Globus pallidus (tissue), 1 donor: Measurements from ENCODE around the gene RAB29.
"Not testable (repeated sequence)": the region's sequence is repeated elsewhere in the genome, so short reads cannot be mapped to it uniquely, and the experiment has no call there.

Experiments used
- DNase-seq: peaks from one replicate; pipeline ENCODE4 v3.0.0-alpha.2; 2015; ENCODE audit warnings: low spot score

The RAB29 gene, protein sequence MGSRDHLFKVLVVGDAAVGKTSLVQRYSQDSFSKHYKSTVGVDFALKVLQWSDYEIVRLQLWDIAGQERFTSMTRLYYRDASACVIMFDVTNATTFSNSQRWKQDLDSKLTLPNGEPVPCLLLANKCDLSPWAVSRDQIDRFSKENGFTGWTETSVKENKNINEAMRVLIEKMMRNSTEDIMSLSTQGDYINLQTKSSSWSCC

DNA sequence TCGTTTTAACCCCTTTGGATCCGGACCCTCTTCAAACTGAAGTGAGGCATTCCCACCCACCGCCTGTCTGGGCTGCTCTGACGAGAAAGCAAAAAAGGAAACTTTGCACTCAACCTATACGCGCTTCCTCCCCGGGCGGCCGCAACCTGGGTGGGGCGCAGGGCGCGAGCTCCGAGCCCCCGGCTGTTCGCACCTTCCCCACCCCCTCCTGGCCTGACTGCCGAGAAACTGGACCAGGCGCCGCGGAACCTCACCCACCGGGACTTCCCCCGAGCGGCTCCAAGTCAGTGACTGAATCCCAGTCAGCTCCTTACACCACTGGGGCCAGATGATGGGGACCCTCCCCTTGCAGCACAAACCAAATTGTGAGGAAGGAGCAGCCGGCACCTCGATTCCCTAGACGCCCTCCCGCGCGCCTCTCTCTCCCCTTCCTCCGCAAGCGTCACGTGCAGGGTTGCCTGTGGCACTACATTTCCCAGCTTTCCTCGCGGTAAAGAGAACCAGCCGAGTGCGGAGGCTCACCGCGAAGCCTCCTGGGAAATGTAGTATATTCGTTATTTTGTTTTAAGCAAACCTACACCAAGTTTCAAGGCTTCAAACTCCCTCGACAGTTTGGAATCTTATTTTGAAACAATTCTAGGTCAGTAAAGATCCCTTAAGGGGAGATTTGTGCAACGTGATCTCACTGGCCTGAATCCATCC is at the start of gene RAB29:
RAB29 (minus strand) TSS at position 468 of the 702 bp plus-strand sequence. CDS start 526 bp downstream, outside the sequence.
- DNase-seq, result peak; percentile 85

DNA sequence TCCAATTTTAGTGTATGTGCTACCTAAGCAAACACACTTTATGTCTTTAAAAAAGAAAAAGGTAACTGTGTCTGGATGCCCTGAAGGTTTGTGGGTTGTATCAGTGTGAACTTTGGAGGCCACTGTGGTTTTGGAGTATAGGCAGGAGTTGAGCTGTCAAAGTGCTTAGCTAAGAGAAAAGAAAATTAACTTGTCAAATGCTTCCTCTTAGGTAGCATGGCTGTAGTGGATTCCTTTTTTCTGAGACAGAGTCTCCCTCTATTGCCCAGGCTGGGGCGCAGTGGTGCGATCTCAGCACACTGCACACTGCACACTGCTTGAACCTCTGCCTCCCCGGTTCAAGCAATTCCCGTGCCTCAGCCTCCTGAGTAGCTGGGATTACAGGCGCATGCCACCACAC is 48.9 kb upstream of the RAB29 start:
- DNase-seq, result no peak

DNA sequence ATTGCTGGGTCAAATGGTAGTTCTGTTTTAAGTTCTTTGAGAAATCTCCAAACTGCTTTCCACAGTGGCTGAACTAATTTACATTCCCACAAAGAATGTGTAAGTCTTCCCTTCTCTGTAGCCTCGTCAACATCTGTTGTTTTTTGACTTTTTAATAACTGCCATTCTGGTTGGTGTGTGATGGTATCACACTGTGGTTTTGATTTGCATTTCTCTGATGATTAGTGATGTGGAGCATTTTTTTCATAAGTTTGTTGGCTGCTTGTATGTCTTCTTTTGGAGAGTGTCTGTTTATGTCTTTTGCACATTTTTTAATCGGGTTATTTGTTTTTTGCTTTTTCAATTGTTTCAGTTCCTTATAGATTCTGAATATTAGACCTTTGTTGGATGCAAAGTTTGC is 48.0 kb upstream of the RAB29 start:
- not testable (repeated sequence) for DNase-seq

DNA sequence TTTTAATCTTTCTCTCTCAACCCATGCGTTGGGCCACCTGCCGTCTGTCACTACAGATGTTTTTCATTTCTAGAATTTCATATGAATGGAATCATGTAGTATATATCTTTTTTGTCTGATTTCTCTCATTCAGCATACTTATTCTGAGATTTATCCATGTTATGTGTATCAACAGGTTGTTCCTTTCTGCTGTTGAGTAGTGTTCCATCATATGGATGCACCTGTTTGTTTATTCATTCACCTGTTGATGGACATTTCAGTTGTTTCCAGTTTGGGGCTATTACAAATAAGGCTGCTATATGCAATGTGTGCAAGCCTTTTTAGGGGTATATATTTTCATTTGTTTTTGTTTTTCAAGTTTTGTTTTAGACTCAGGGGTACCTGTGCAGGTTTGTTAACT is 47.1 kb upstream of the RAB29 start:
- no peak for DNase-seq

- DNase-seq, result no peak
Observed at GRCh38 chr1:205817988-205818387, 42.7 kb upstream of the RAB29 start.

GRCh38 chr1:205817364-205817763 is 42.1 kb upstream of the RAB29 start:
- no peak for DNase-seq

DNA sequence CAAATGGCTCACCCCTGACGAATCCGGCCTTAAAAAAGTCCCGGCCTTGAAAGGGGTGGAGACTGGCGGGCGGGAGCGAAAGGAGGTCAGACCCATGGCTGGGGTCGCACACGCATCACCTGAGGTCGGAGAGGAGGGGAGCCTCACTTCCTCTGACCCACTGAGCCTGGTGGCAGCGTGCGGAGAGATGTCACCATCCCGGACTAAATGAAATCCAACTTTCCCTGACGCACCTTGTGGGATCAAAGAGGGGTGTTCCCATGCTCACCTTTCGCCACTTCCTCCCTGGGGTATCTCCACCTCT is 38.4 kb upstream of the RAB29 start:
- DNase-seq, result no peak

DNA sequence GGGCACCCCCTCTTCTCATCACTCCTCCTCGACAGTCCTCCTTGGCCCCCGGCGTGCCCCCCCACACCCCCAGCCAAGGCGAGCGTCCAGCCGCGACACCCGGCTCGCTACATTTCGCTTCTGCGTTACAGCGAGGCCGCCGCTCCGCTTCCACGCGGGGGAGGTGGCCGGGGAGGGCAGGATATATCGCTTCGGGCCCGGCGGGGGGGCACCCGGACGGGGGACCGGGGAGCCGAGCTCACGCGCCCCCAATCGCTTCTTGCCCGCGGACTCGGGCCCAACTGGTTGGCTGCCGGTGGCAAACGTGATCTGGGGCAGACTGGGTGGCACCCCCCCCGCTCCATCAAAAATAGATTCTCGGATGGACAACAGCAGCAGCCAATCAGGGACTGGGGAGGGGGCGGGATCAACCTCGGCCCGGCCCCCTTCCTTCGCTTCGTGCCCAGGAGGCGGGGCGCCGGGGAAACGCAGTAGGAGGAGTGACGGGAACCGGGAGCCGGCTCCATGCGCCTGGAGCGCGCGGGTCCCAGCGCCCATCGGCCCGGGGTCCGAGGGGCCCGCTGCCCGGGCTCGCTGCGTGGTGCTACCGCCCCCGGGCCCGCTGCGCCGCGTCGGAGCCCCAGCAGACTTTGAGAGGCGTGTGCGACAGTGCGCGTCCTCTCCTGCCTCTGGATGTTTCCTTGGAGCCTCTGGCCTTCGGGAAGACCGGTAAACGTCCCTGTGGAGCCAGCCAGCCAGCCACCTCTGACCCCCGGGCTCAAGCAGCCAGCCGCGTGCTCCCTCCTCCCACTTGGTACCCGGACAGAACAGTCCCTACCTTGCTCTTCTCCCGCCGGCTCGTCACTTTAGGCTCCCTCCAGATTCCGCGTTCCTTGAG is 37.8 kb upstream of the RAB29 start, which contains the start of gene SLC41A1:
SLC41A1 (minus strand) TSS at position 321 of the 877 bp plus-strand sequence. CDS start 2,757 bp downstream, outside the sequence.
- DNase-seq, result peak; percentile 97

- peak; percentile 52 for DNase-seq
Observed at GRCh38 chr1:205812271-205812877, 37.1 kb upstream of the RAB29 start.

DNA sequence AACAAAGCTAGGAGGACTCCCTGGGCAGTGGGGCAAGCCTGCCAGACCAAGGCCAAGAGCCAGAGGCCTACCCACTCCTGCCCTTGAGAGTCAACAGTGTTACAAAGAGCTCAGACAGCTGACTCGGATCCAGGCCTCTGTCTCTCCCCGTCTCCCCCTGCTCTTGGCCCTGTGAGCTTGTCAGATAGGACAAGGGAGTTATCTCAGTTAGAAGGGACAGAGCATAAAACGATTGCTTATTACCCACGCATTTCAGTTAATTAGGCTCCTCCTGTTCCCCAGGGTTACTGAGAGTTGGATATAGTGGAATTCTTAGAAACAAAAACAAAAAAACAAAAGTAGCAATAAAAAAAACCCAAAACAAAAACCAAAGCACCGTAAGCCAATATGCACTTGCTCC is 36.4 kb upstream of the RAB29 start:
- DNase-seq, result peak; percentile 85

DNA sequence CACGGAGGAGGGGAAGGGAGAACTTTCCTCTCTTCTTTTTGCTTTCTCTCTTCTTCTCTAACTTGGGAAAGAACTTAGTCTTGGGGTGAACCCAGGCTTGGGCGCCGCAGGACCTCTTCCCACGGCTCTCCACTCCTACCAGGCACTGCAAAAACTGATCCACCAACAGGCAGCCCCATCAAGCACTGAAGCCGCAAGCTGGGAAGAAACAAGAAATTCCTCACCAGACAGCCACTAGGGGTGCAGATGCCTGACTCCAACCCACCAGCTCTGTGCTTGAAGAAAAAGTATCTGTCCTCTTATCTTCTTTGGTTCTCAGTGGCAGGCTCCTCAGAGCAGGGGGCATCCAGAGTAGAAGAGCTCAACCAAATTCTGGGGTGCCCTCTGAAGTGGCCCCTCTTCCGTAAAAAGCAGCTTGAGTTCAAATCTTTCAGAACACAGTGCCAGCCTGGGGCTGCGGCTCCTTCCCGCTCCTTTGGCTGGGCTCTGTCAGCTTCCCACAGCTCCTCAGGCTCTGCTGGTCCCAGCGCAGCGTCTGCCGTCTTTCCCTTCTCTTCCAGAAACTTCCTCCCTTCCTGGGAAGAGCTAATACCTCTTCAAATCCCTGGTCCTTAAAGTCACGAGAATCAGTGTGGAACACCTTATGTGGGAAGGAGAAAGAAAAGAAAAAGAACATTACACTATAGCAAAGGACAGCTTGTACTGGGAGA is 35.3 kb upstream of the RAB29 start:
- DNase-seq, result no peak

DNA sequence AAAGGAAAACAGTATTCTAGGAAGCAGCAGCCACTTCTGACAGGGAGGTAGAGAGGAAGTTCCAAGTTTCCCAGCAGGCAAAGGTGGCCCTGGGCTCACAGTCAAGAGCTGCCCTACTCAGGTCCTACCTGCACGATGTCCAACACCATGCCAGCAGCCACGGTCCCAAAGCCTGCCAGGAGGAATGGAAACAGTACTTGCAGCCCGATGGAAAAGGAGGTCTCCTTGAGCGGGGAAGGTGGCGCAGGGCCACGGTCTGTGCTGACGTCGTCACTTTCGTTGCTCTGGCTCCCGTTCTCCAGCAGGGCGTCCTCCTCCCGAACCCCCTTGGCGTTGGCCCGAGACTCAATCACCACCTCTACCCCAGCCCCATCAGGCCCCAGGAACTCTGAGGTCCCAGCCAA is 34.7 kb upstream of the RAB29 start:
- DNase-seq, result no peak

DNA sequence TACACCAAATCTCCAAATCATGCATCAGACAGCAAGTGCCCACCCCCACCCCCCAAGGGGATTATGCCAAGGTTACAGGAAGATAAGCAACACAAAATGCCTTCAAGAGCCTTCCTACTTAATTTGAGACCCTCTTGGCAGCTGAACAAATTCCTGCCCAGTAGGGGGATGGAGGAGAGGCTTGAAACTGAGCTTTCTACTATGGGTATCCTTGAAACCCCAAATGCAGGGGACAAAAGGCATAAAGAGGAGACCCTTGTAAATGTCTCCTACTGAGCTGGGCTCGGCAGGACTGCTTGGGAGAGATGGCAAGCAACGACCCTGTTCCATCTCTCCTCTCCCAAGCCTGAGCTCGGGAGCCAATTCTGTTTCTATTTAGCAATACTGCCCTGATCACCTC is 34.2 kb upstream of the RAB29 start:
- no peak for DNase-seq

DNA sequence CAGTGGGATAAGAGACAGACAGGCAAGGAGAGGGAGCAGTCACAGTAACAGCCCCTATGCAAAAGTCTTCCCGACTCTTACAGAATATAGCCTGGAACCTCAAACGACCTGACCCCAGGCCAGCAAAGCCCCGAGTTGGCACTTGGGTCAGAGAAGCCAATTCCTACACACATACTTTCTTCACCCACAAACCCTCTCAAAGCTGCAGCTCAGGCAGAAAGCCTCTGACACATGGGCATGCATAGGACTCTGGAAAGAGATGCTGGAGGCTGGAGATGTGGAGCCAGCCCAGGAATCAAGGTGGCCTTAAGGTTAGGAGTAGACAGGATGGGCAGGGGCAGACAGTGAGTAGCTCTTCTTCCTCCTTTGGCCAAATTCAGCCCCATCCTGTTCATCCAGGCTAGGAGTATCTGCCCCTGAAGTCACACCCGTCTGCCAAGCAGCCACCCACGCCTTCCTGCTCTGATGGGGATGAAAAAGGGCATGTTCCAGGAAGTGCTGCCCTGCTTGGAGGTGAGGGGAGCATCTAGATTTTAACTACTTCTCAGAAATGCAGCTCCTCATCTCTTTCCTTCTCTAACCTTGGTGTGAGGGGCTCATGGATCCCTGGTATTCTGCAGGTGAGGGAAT is 29.9 kb upstream of the RAB29 start:
- DNase-seq, result no peak

GRCh38 chr1:205804605-205805004 is 29.3 kb upstream of the RAB29 start:
- no peak for DNase-seq

GRCh38 chr1:205803986-205804385 is 28.7 kb upstream of the RAB29 start:
- no peak for DNase-seq

DNA sequence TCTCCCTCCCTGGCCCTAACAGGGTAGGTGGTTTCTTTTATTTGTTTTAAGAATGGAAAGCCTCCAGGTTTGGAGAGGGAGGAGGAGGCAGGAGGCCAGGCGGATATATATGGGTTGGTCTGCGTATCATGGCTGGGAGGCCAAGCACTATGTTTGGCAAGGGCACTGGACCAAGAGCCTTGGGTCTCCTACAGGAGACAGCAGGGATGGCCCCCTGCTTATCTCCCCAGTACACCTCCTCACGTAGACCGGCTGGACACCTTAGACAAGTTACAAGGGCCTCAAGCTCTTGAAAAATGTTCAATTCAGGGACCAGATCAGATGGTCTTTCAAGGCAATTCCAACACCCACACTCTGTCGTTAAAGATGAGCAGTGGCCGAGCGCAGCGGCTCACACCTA is 26.8 kb upstream of the RAB29 start:
- DNase-seq, result no peak

DNA sequence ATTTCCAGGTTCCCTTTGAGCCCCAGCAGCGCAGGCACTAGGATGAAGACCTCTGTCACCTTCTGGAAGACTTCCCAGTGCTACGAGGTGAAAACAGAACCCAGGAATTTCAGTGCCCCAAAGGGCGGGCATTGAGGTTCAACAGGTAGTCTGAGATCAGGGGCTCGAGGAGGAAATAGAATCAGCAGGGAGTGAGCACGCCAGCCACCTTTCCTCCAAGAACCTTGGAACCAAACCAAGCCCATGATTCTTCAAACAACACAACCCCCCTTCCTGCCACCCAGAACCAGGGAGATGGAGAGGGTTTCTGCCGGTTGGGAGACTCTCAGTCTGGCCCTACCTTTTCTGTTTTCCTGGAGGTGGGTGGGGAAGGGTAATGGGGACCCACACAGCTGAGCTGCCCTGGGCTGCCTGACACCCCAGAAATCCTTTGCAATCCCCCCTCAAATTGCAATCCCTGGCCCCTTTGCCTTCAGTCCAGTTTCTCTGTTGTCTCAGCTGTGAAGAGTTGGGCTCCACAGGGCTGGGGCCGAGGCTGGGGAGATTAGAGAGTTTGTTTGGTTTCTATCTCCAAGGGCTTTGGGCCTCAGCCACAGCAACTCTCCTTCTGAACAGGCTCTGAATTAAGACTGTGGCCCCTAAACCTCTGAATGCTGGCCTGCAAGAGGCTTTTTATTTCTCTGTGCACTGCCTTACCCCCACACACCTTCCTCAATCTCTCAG is 25.9 kb upstream of the RAB29 start:
- no peak for DNase-seq

DNA sequence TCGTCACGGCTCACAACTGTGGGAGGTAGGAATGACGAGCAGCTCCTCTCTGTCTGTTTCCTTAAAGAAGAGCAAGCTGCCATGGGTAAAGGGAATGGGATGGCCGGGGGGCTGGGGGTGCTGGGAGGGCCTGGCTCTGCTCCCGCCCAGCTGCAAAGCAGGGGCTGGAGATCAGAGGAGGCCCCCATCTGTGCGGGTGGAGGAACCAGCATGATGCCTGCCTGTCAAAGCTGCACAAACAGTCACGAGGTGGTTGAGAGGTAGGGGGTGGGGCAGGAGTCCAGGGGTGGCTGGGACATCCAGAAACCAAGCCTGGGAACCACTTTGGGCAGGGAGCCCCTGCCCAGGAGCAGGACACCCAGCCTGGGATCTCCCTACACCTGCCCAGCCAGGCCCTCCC is 25.1 kb upstream of the RAB29 start:
- DNase-seq, result no peak

DNA sequence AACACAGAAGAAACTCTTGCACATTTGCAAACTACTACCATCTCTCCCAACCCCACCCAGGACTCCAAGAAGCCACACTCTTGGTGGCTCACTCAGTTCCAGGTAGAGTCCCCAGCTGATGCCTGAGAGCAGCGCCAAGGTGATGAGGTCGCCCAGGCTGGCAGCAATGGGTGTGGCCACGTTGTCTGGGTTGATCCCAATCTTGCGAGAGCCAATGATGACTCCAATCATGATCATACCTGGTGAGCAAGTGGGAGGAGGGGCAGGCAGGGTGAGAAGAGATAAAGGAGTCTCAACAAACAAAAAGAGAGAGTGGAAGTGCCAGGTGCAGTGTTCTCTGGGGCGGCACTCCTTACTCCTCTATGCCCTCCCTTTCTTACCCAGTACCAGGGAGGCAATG is 23.3 kb upstream of the RAB29 start:
- no peak for DNase-seq

GRCh38 chr1:205797168-205797567 is 21.9 kb upstream of the RAB29 start:
- no peak for DNase-seq
